Head of caudate nucleus (tissue), 42 donors: ENCODE results near the gene NANOGP8.
"Not testable (repeated sequence)": the region's sequence is repeated elsewhere in the genome, so short reads cannot be mapped to it uniquely, and the experiment has no call there.

Experiments used
- DNase-seq, 42 donors: peaks; one replicate each; pipeline versions ENCODE4 v3.0.0 to v3.0.0-alpha.2; 2020 to 2021; ENCODE audit warnings: mixed read lengths in 7 of 42
- intact Hi-C: fragments of 100-400 bp; cut with DNase I; formaldehyde crosslinking; loops from one replicate; pipeline ENCODE4 v1.15.0; 2022

The NANOGP8 gene

GRCh38 chr15:35085176-35085919 lies at the start of gene NANOGP8:
NANOGP8 (minus strand) TSS chr15:35085295; CDS start chr15:35085110, 185 bp downstream.
- intact Hi-C loops = not testable (repeated sequence)

DNA sequence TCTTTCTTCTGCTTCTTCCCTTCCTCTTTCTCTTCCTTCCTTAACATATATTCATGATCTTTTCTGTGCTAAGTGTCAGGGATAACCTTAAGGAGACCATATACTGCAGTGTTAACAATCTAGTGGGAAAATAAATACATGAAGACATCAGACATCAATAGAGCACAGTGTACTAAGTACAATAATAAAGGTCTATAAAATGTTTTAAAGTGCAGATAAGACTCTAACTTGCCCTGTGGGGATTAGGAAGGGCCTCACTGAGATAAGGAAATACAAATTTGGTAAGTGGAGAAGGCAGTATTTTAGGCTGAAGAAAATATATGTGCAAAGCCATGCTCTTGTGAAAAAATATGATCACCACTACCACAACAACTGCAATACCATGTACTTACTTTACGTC lies 49.2 kb upstream of the NANOGP8 start:
- intact Hi-C loops = no loop called here
- no peak for DNase-seq

More at GRCh38 chr15:35085176-35085919, at the start of gene NANOGP8:
- not testable (repeated sequence) for DNase-seq

DNA sequence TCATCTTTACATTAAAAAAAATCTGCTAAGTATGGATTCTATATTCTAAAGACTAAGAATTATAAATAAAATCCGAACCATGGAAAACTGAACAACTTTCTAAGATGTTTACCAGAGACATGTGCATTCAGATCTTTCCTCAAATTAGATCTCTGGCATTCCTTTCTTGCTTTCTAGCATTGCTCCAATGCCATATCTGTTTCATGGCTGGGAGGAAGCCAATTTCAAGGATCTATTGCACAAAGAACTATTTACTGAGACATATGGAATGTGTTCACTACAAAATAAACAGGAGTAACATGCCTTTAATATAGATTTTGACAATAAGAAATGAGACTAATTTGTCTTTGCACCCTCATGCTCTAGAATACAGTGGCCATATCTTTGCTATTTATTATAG lies 45.1 kb upstream of the NANOGP8 start:
- DNase-seq = no peak
- intact Hi-C loops = no loop called here

DNA sequence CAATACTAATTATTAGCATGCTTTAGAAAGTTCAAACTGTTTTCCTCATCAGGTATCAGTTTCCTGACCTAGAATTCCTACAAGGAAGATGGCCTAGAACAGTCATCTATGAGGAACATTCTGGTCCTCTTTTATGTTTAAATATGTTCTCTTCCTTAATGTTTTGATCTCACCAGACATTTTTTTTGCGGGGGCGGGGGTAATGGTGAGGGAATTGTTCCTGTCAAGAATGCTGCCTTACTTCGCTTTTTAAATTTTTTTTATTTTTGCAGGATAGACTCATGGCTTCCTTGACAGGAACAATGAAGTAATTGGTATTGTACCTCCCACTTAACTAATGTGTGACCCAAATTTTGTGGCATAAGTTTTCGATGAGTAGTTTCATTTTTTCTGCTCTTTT lies 44.3 kb upstream of the NANOGP8 start:
- peak in 38 of 42 donors; percentile 10 to 84 (median 54) for DNase-seq
- intact Hi-C loops = no loop called here

DNA sequence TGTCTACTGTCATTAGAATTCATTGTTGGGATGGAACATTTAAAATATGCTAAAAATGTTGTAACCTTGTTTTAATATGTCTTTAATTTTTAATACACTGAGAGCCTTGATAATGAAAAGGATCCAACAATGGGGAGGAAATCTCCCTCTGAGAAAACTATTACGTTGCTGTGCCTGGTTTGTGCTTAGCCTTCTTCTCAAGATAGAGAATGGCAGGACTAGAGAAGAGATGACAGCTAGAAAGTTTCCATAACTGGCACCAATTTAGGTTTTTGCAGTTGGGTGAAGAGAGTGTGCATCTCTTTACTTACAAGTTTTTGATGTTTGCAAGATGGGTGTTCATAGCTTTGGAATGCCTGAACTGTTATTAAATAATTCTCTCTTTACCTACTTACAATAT lies 42.6 kb upstream of the NANOGP8 start:
- no peak for DNase-seq
- intact Hi-C loops = no loop called here

GRCh38 chr15:35126236-35126635 lies 41.1 kb upstream of the NANOGP8 start:
- intact Hi-C loops = no loop called here
- no peak for DNase-seq

DNA sequence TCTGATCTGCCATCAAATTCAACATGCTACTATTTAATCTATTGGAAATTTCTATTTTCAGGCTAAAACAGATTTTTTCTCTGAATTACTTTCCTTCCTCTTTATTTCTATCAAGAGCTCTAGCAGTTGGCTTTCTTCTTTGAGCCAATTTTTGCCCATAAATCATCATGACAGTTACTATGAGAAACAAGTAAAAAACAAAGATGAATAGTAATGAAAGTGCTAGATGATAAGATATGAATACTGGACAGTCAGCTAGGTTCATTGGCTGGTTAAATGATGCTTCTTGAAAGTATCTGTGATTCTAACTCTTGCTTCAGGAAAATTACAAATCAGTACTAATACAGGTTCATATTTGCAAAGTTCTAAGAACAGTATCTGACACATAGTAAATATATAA lies 38.6 kb upstream of the NANOGP8 start:
- intact Hi-C loops = no loop called here
- no peak for DNase-seq

- no peak for DNase-seq
These were observed 36.7 kb upstream of the NANOGP8 start for GRCh38 chr15:35121611-35122359.

GRCh38 chr15:35120173-35120572 lies 35.1 kb upstream of the NANOGP8 start:
- intact Hi-C loops = no loop called here
- no peak for DNase-seq

More at GRCh38 chr15:35121611-35122359, 36.7 kb upstream of the NANOGP8 start:
- intact Hi-C loops = no loop called here

DNA sequence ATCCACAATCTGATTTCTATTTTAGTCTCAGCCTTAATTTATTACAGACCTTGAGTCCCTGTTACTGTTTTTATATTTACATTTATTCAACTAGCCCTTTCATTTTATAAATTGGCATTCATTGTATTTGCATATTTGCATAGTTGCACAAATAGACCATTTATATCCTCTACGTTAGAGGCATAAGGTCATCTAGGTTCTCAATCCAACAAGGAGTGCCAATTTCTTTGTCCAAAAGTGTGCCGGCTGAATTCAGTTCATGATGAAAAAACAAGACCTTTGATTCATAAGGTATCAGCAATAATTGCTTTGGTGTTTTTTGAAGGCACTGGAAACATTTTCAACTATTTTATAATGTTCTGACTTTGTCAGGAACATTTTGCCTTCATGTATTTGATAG lies 33.9 kb upstream of the NANOGP8 start:
- DNase-seq = no peak
- intact Hi-C loops = no loop called here

GRCh38 chr15:35117543-35118265 lies 32.6 kb upstream of the NANOGP8 start:
- no peak for DNase-seq
- intact Hi-C loops = no loop called here

GRCh38 chr15:35115155-35115725 lies 30.1 kb upstream of the NANOGP8 start:
- DNase-seq = no peak
- intact Hi-C loops = no loop called here

GRCh38 chr15:35112346-35112745 lies 27.3 kb upstream of the NANOGP8 start:
- intact Hi-C loops = no loop called here
- no peak for DNase-seq

DNA sequence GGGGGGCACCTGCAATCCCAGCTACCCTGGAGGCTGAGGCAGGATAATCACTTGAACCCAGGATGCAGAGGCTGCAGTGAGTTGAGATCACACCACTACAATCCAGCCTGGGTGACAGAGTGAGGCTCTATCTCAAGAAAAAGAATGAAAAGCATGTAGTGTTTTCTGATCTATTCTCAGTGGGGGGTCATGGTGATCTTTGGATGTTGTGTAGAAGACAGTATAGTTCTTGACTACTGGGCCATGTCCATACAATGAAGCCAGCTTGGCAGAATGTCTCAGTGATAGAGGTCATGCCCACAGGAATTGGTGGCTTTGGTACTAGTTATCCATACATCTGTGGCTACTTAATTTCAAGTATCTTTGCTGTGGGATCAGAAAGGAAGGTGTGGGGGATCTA lies 26.8 kb upstream of the NANOGP8 start:
- no peak for DNase-seq
- intact Hi-C loops = no loop called here

GRCh38 chr15:35108453-35108852 lies 23.4 kb upstream of the NANOGP8 start:
- intact Hi-C loops = no loop called here
- no peak for DNase-seq

DNA sequence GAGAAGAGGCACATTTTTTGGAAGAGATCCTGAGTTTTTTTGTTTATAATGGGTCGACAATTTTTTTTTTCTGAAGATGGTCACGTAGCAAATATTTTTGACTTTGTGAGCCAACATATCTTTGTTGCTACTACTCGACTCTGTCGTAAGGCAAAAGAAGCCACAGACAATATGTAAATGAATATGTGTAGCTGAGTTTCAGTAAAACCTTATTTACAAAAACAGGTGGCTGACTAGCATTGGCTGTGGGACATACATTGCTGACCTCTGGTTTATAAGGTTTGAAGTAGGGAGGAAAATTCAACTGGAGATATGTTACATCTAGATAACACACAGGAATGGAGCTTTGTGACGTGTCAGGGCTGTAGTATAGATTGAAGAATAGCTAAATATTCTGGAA lies 22.5 kb upstream of the NANOGP8 start:
- DNase-seq = no peak
- intact Hi-C loops = no loop called here

GRCh38 chr15:35107122-35107521 lies 22.0 kb upstream of the NANOGP8 start:
- intact Hi-C loops = no loop called here
- no peak for DNase-seq

GRCh38 chr15:35104526-35105147 lies 19.5 kb upstream of the NANOGP8 start:
- DNase-seq = no peak
- intact Hi-C loops = no loop called here

GRCh38 chr15:35102186-35102585 lies 17.1 kb upstream of the NANOGP8 start:
- intact Hi-C loops = no loop called here
- no peak for DNase-seq
